ENCODE measurements around the gene PYGO1.
"Not testable (repeated sequence)": the region's sequence is repeated elsewhere in the genome, so short reads cannot be mapped to it uniquely, and the experiment has no call there.

PYGO1 gene

DNA sequence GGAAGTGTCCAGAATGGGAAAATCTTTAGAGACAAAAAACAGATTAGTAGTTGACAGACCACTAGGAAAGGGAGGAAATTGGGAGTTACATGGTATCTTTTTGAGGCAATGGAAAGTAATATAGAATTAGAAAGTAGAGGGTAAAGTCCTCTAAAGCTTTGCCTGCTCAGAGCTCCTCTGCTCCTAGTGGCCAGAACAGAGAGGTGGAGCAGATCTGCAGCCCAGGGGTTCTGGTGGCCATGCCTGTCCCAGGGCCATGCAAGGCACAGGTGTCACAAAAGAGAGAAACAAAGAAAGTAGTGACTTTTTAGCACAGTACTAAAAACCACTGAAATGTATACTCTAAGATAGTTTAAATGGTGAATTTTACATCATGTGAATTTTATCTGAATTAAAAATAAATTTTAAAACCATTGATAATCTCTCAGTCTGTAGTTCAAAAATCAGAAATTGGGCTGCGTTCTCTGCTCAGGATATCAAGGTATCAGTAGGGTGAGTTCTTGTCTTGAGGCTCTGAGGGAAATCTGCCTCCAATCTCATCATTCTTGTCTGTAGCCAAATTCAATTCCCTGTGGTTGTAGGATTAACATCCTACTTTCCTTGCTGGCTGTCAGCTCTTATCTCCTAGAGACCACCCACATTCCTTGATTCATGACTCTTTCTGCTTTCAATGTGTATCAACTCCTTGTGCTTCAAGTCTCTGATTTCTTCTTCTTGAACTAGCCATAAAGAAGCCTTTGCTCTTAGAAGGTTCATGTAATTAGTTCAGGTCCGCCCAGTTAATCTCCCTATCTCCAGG lies 23.6 kb downstream of the PYGO1 start:
- no peak for DNase-seq

DNA sequence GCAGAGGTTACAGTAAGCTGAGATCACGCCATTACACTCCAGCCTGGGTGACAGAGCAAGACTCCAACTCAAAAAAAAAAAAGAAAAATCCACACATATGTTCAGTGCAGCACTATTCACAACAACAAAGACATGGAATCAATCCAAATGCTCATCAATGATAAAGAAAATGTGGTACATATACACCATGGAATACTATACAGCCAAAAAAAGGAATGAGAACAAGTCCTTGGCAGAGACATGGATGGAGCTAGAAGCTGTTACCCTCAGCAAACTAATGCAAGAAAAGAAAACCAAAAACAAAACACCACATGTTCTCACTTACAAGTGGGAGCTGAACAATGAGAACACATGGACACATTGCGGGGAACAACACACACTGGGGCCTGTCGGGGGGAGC lies 25.5 kb downstream of the PYGO1 start:
- no peak for DNase-seq

DNA sequence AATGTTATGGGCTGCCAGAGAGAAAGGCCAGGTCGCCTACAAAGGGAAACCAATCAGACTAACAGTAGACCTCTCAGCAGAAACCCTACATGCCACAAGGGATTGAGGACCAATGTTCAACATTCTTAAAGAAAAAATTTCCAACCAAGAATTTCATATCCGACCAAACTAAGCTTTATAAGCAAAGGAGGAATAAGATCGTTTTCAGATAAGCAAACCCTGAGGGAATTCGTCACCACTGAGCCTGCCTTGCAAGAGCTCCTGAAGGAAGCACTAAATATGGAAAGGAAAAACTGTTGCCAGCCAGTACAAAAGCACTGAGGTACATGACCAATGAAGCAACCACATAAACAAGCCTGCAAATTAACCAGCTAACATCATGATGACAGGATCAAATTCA lies 33.1 kb downstream of the PYGO1 start:
- DNase-seq = no peak

DNA sequence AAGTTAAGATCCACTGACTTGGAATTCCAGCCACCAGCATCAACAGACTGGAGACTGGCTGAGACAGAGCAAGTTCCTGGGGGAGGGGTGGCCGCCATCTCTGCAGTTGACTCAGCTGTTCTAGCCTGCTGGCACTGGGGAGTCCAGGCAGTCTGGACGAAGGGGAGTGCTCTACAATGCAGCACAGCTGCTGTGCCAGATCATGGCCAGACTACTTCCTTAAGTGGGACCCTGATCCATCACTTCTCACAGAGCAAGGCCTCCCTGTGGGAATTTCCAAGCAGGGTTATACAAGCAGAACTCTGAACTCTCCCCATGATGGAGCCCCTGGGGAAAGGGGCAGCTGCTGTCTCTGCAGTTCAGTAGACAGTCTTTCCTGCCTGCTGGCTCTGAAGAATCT lies 35.2 kb downstream of the PYGO1 start:
- DNase-seq = no peak

DNA sequence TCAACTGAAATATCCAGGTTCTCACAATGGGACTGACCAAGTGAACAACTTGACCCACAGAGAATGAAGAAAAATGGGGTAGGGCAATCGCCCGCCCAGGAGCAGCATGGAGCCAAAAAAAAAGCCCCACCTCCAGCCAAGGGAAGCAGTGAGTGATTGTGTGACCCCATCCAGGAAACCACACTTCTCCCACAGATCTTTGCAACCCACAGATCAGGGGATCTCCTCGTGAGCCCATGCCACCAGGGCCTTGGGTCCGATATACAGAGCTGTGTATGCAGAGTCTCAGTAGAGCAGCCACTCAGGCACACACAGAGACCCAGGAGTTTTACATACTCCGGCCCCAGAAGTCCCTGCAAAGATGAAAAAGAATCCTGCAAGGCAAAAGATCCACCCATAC lies 35.7 kb downstream of the PYGO1 start:
- no peak for DNase-seq

DNA sequence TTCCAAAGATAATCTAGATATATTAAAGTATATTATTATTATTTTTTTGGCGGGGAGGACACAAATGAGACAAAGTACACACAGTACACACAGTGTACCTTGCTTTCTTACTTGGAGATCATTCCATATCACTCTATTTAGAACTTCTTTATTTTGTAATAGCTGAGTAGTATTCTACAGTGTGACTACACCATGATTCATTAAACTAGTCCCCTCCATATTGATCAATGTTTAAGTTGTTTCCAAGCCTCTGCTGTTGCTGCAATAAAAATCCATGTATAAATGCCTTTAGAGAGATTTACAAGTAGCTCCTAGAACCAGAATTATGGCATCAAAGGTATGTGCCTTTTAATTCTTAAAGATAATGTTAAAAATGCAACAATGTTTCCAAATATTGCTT lies 38.8 kb downstream of the PYGO1 start:
- no peak for DNase-seq

DNA sequence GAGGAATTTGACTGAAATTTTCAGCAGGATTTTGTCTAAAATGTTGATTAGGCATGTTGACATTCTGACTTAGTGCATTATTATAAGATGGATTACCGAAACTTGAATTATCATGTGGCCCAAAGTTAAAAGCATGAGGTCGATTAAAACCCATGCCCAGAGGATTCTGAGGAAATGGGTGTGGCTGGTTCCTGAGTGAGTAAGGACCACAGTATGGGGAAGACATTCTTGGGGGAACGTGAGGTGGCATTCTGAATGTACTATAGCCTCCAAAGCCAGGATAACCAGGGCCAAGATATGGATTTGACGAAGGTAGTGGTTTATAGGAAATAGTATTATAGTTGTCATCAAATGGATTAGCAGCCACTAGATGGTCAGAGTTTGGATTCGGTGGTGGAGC lies 41.4 kb downstream of the PYGO1 start:
- DNase-seq = no peak

DNA sequence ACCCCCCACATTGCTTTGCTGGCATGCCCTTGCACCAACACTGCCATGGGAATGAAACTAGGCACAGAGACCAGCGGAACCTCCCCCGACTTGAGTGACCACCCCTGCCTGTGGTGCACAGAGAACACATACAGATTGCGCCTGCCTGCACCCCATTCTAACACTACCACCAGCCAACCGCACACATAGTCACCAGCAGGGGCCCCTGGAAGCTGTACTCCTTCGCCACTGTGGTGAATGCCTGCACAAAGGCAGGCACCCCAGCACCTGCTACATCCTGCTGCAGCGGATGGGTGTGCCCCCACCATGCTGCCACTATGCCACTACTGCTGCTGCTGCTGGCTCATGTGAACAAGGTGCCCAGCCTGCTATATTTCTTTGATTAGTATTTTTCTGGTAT lies 52.7 kb downstream of the PYGO1 start:
- DNase-seq = peak; percentile 35

DNA sequence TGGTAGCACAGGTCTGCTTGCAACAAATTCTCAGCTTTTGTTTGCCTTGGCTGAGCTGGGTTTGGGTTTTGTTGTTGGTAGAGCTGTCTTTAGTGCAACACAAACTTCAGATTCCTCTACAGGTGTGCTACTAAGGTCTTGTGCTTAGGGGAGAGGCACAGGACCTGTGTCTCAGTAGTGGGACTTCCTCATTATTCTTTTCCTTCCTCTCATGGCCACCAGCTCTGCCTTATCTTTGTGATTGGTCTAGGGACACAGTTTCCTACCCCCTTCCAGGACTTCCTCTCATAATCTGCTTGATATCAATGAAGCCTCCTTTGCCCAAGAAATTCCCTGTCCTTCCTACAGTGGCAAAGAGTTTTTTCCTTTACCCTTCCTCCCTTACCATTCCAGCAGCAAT lies 55.2 kb downstream of the PYGO1 start:
- no peak for DNase-seq

DNA sequence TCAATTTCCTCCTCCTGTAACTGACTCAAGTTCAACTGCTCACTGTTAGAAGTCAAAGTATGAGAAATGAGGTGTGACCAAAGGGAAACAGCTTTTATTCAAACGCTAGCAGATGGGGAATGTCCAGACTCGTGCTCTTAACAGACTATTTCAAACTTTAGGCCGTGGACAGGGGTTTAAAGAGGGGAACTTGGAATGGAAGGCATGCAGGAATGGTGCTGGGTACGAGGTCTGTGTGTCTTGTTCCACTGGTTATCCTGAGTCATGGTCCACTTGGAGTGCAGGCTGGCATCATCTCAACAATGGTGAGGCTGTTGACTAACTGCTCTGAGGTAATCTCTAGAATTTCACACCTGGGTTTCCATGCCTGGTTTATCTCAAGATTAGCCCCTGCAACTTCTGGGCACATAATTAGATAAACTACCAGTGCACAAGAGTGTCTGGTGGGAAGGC lies 57.3 kb downstream of the PYGO1 start:
- DNase-seq = no peak

DNA sequence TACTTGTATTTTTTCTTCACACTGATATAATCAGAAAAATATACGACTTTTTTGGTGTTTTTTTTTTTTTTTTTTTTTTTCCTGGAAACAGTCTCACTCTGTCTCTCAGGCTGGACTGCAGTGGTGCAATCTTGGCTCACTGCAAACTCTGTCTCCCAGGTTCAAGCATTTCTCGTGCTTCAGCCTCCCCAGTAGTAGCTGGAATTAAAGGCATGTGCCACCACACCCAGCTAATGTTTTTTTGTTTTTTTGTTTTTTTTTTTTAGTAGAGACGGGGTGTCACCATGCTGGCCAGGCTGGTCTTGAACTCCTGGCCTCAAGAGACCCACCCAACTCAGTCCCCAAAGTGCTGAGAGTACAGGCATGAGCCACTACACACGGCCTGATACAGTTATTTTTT lies 59.3 kb downstream of the PYGO1 start:
- DNase-seq = no peak

DNA sequence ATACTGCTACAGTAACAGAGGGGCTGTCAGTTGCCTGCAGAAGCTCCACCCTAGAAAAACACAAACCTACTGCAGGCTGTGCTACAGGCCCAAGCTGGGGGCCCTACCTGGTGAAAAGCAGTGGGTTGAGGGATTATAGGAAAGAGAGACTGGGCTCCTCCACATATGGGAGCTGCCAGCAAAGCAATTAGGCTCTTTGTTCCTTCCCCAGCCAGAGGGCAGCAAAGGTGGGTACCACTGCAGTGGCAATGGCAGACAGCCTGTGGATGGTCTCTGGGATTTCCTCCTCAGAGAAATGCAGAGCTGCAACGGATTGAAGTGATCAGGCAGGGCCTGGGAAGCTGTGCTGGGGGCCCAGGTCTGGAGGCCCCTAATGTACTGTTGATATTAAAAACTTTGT lies 61.0 kb downstream of the PYGO1 start:
- no peak for DNase-seq

DNA sequence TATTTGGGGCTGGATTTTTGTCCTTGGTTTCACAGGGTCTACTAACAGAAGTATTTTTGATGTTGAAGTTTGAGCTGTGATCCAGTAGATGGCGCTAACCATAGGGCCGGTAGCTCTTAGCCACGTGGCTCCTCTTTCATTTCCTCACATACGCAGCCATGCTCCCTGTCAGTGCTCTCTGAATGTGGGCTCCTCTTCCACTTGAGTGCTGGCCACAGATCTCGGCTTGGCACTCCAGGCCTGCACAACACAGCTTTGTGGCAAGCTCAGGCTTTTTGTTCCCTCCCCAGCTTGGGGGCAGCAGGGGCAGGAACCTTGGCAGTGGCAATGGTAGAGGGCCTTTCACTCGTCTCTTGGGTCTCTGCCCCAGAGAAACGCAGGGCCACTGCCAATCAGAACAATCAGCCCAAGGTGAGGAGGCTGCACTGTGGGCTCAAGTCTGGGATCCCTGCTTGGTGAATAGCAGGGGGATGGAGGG lies 61.5 kb downstream of the PYGO1 start:
- peak; percentile 32 for DNase-seq

DNA sequence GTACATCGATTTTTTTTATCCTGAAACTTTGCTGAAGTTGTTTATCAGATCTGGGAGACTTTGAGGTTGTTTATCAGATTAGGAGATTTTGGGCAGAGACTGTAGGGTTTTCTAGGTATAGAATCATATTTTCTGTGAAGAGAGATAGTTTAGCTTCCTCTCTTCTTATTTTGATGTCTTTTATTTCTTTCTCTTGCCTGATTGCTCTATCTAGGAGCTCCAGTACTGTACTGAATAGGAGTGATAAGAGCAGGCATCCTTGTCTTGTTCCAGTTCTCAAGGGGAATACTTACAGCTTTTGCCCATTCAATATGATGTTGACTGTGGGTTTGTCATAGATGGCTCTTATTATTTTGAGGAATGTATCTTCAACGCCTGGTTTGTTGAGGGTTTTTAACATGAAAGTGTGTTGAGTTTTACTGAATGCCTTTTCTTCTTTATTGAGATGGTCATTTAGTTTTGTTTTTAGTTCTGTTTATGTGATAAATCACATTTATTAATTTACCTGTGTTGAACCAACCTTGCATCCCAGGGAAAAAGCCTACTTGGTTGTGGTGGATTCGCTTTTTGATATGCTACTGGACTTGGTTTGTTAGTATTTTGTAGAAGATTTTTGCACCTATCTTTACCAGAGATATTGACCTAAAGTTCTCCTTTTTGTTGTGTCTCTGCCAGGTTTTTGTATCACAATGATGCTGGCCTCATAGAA lies 65.2 kb downstream of the PYGO1 start:
- no peak for DNase-seq

DNA sequence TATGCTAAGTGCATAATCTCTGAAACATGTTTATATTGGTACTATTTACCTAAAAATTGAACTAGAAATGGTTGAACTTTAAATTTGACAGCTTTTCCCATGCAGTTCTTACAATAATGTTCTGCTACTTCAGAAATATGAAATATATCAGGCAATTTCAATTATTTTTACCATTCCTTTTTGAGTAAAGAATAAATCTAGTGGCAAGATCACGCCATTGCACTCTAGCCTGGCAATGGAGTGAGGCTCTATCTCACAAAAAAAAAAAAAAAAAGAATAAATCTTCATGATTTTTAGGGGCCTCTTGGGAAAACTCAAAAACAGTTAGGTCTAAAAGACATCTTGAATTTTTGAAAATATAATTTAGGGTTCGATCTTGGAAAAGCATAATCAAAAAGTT lies 69.5 kb downstream of the PYGO1 start:
- no peak for DNase-seq

DNA sequence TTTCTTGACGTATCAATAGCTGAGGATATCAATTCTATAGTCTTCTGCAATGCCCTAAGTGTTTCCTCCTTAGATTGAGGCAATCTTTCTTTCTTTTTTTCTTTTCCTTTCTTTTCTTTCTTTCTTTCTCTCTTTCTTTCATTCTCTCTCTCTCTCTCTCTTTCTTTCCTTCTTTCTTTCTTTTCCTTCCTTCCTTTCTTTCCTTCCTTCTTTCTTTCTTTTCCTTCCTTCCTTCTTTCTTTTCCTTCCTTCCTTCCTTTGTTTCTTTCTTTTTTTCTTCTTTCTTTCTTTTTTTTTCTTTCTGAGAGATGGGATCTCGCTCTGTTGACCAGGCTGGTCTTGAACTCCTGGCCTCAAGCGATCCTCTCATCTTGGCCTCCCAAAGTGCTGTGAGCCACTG lies 70.1 kb downstream of the PYGO1 start:
- no peak for DNase-seq

DNA sequence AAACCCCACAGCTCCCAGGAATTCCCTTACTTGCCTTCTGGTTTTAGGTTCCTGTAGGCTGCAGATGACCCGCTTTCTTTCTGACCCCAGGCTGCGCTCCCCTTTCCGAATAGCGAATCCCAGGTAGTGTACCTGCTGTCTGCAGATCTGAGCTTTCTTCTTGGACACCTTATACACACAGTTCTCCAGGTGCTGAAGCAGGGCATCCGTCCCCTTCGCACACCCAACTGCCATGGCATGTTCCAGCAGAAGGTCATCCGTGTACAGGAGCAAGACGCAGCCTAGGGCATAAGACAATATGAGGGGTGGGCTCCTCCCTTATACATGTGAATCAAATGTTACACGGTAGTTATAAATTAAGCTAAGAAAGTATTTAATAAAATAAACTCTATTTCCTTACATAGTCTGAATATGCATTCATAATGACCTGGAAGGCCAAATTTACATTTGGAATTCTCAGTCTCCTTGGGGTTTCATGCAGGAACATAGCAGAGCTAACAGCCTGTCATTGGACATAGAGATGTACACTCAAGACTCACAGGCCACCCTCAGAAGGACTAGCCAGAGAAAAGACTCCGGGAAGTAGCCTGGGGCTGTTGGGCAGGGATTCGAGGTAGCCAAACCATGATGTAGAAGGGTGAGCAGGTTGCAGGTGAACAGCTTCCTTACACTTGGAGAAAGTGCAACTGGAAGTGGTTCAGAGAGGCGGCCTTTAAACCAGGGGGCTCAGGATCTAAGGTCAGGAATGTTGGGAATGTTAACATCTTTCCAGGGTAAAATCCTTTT lies 72.0 kb downstream of the PYGO1 start:
- DNase-seq = no peak

DNA sequence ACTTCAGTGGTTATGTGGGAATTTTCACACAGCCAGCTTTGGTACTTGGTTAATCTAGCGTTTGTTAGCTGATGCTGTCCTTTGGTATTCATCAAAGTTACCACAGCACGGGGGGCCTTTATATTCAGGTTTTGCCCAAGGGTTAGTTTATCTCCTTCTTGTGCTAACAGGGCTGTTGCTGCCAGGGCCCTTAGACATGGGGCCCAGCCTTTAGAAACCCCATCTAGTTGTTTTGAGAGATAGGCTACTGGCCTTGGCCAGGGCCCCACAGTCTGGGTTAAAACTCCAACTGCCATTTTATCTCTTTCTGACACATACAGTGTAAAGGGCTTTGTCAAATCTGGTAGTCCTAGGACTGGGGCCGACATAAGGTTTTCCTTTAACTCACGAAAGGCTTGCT lies 72.7 kb downstream of the PYGO1 start:
- DNase-seq = no peak

DNA sequence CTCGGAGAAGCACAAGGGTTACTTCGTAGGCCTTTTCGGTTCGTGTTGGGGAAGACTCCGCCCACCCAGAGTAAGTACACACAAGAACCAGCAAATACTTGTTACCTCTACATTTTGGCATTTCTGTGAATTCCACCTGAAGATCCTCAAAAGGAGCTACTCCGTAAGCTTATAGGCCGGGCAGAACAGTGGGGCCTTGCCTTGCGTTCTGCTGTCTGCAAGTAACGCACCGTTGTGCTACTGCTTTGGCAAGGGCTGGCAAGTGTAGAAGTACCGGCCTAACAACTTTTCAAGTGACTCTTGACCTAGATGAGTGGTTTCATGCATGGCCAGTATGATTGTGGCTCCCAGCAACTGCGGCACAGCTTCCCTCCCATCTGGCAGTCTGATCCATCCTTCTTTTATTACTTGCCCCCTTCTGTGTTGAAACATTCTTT lies 73.7 kb downstream of the PYGO1 start:
- no peak for DNase-seq

DNA sequence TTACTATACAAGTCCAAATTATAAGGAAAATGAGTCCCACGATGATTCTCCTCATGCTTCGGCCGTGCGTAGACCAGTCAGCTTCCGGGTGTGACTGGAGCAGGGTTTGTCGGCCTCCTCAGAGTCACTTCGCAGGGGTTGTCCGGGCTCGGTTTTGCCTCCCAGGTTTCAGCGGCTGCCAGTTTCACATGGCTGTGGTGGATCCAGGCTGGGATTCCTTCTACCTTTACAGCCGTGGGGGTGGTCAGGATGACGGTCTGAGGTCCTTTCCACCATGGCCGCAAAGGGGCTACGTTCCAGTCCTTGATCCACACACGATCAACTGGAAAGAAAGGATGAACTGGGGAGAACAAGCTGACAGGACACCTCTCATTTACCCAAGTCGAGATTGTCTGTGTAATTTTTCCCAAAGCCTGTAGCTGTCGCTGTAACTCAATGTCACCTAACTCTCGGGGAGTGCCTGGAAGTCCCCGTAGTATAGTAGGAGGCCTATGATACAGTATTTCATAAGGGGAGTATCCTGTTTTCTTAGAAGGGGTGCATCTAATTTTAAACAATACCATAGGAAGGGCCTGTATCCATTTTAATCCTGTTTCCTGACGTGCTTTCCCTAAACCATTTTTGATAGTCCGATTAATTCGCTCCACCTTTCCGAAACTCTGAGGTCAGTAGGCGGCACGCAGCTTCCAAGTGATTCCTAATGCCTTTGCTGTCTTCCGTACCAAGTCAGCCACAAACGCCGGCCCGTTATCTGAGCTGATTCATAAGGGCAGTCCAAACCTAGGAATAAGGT lies 74.3 kb downstream of the PYGO1 start:
- DNase-seq = not testable (repeated sequence)

DNA sequence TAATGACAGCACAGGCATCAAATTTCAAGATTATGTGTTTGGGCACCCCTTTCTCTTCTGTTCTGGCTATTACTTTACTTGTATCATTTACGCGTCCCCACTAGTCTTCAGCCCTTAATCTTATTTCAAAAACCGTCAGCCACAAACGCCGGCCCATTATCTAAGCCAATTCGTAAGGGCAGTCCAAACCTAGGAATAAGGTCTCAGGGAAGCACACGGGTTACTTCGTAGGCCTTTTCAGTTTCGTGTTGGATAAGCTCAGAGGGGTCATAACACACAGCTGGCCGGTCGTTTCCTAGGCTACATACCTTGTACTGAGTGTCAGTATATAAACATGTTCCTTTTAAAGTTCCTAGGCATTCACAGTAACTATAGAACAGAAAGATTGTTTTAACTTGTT lies 75.0 kb downstream of the PYGO1 start:
- no peak for DNase-seq

DNA sequence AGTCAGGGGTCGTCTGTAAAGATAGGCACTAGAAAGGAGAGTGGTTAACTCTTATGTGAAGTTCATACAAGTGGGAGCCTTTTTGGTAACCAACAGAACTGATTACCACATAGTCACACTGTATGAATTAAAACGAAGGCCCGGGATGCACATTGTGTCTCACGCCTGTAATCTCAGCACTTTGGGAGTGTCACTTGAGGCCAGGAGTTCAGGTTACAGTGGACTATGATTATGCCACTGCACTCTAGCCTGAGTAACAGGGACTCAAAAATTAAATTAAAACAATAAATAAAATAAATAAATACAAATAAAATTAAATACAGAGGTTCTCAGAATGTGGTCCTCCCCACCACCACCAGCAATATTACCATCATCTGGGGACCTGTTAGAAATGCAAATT lies 80.6 kb downstream of the PYGO1 start:
- DNase-seq = no peak

DNA sequence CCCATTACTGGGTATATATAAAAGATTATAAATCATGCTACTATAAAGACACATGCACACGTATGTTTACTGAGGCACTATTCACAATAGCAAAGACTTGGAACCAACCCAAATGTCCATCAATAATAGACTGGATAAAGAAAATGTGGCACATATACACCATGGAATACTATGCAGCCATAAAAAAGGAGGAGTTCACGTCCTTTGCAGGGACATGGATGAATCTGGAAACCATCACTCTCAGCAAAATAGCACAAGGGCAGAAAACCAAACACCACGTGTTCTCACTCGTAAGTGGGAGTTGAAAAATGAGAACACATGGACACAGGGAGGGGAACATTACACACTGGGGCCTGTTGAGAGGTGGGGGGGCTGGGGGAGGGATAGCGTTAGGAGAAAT lies 82.7 kb downstream of the PYGO1 start:
- DNase-seq = not testable (repeated sequence)

Measured in CD4-positive, alpha-beta T cell treated with Interleukin-12 subunit alpha and Interleukin-12 subunit beta, for 1 hour (primary cell).